Mesothelial cell of epicardium (in vitro differentiated cells): ENCODE data around the gene DNM2. TPM values are rescaled to one million over a fixed set of nuclear protein-coding genes. Genes with fewer than 3 reads are reported as not detected.

Source experiments
- DNase-seq, 2 experiments: peaks; one replicate each; pipeline ENCODE4 v3.0.0; 2021; ENCODE audit warnings: low spot score in 2 of 2; ENCODE audit not compliant: unreplicated experiment in 2 of 2
- H3K27ac Mint-ChIP-seq: 2 replicates; pipeline ENCODE4 v1.8.0; 2021; ENCODE audit warnings: mixed read lengths
- H3K27me3 Mint-ChIP-seq: 2 replicates; pipeline ENCODE4 v1.8.0; 2021; ENCODE audit warnings: low read depth, mixed read lengths
- H3K36me3 Mint-ChIP-seq: 2 replicates; pipeline ENCODE4 v1.8.0; 2021; ENCODE audit warnings: mixed read lengths
- H3K4me1 Mint-ChIP-seq: 2 replicates; pipeline ENCODE4 v1.8.0; 2021; ENCODE audit warnings: mixed read lengths
- H3K4me3 Mint-ChIP-seq: 2 replicates; pipeline ENCODE4 v1.8.0; 2021; ENCODE audit warnings: mild to moderate bottlenecking, moderate library complexity, mixed read lengths
- H3K9me3 Mint-ChIP-seq: 2 replicates; pipeline ENCODE4 v1.8.0; 2021; ENCODE audit warnings: mixed read lengths
- total RNA-seq: library from RNA; stranded (reverse); gene quantifications from 3 replicates; pipeline ENCODE4 v1.2.1, GENCODE V29; 2021
- TF ChIP-seq, protein P1 (sequence below): fragments of 200-600 bp; sonication (generic); IDR thresholded peaks from one replicate; pipeline ENCODE4 v1.5.0; 2021; ENCODE audit warnings: antibody characterized with exemption; ENCODE audit not compliant: unreplicated experiment

The DNM2 gene
- total RNA-seq, 1 donor from 2014 or later: 128 TPM

DNA sequence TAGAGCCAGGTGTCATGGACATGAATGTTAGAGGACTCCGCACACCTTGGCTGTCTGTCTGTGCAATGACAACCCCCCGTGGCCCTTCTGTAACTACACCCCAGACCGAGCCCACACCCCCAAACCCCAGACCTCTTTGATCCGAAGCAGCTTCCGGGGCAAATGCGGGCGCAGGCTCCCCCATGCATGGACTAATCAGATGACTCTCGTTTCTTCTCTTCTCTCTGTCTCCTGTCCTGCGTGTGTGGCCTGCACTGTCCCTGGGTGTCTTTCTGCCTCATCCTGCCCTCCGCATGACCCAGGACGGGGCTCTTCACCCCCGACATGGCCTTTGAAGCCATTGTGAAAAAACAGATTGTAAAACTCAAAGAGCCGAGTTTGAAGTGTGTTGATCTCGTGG, 79.2 kb downstream of the DNM2 start:
- H3K4me1 Mint-ChIP-seq: no peaks in the 10 kb centered on the region
- no peaks in the 10 kb centered on the region for H3K9me3 Mint-ChIP-seq
- DNase-seq: no peak
- H3K36me3 Mint-ChIP-seq: peaks cover 14% of the 10 kb centered on the region
- no peaks in the 10 kb centered on the region for H3K27me3 Mint-ChIP-seq
- H3K4me3 Mint-ChIP-seq: no peak overlapping the region
- TF ChIP-seq, protein P1, sequence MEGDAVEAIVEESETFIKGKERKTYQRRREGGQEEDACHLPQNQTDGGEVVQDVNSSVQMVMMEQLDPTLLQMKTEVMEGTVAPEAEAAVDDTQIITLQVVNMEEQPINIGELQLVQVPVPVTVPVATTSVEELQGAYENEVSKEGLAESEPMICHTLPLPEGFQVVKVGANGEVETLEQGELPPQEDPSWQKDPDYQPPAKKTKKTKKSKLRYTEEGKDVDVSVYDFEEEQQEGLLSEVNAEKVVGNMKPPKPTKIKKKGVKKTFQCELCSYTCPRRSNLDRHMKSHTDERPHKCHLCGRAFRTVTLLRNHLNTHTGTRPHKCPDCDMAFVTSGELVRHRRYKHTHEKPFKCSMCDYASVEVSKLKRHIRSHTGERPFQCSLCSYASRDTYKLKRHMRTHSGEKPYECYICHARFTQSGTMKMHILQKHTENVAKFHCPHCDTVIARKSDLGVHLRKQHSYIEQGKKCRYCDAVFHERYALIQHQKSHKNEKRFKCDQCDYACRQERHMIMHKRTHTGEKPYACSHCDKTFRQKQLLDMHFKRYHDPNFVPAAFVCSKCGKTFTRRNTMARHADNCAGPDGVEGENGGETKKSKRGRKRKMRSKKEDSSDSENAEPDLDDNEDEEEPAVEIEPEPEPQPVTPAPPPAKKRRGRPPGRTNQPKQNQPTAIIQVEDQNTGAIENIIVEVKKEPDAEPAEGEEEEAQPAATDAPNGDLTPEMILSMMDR: no peak
- no peak overlapping the region for H3K27ac Mint-ChIP-seq

DNA sequence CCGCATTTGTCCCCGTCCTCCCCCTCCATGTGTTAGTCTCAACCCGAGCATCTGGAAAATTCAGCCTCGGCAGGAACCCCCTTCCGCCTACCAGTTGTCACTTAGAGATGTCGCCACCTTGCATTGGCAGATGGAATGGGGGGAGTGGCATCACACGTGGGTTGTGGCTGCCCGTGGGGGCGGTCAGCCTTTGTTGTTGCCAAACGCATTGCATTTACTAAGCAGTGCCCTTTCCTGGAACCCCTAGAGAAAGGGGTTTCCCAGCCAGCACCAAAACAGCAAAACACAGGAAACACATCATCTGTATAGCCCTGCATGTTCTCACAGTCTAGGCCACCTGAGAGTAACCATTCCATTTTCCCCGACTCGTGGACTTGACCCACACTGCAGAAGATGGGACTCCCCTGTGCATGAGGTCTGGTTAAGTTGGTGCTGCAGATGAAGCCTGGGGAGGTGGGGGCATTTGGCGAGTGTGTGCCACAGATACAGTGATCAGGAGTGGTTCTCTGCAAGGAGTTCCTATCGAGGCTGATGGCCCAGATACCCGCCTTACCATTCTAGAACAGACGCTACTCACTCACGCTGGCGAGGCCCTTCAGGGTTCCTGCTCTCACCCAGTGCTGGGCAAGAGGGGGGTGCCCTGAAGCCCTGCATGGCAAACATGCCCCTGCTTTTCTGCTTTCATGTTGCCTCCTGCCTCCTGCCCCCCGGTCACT, 79.8 kb downstream of the DNM2 start:
- no peak for DNase-seq
- TF ChIP-seq, protein P1: no peak
- no peaks in the 10 kb centered on the region for H3K4me1 Mint-ChIP-seq
- H3K27me3 Mint-ChIP-seq: no peaks in the 10 kb centered on the region
- no peak overlapping the region for H3K4me3 Mint-ChIP-seq
- H3K36me3 Mint-ChIP-seq: peaks cover 12% of the 10 kb centered on the region
- H3K27ac Mint-ChIP-seq: no peak overlapping the region
- no peaks in the 10 kb centered on the region for H3K9me3 Mint-ChIP-seq

DNA sequence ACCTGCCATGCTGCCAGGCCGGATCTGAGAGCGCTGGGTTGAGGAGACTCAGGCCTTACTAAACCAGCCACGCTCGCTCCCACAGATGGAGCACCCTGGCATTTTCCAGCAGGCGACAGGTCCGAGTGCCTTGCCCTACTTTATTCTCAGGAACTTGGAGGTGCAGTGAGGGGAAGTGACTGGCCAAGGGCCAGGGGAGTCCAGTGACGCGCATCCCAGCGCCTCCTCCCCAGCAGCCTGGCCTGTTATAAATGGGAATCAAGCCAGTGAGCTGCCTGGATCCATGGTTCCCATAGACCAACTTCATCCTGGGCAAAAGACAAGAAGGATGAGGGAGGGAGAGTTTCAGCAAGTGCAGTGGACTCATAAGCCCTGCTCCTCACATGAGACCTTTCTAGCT, 82.6 kb downstream of the DNM2 start:
- H3K4me3 Mint-ChIP-seq: no peak overlapping the region
- DNase-seq: no peak
- H3K36me3 Mint-ChIP-seq: peaks cover 21% of the 10 kb centered on the region

DNA sequence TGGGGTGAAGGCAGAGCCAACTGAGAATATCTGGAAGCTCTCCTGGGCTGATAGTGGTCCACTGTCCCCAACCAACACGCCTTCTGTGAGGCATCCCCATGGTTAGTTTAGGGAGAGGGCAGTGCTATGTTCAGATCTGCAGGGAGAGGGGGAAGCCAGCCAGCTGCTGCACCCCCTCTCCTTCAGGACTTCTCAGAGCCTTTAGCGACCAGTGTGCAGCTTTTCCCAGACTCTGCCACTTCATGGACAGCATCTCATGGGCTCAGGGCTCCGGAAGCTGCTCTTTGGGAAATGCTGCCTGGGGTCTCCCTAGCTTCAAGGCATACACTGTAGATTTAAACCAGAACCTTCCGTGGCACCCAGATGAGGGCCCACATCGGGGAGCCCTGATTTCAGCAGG, 84.6 kb downstream of the DNM2 start:
- DNase-seq: no peak
- Mint-ChIP-seq H3K9me3 (peaks cover 6% of the 10 kb centered on the region), H3K36me3 (peaks cover 26% of the 10 kb centered on the region), H3K27me3 (no peaks in the 10 kb centered on the region), H3K4me1 (no peaks in the 10 kb centered on the region), H3K4me3 (no peak overlapping the region), H3K27ac (no peak overlapping the region)
- TF ChIP-seq, protein P1: no peak

More for the DNA sequence above, 82.6 kb downstream of the DNM2 start:
- TF ChIP-seq, protein P1: no peak
- H3K27me3 Mint-ChIP-seq: no peaks in the 10 kb centered on the region
- H3K4me1 Mint-ChIP-seq: no peaks in the 10 kb centered on the region
- no peak overlapping the region for H3K27ac Mint-ChIP-seq
- peaks cover 6% of the 10 kb centered on the region for H3K9me3 Mint-ChIP-seq

DNA sequence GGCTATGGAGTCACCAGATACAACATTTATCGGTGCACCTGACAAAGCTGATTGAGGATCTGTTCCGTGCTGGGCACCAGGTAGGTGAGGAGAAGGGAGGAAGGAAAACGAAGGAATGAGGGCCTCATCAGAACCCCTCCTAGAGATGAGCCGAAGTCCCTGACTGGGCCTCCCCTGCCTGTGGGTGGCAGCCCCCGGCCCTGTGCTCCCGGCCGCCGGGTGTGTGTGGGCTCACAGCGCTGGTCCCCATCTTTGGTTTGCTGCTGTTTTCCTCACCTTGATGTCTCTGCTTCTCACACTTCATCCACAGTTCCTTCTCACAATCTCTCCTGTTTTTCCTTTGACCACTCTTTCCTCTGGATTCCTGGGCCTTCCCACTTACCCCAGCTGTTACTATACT, 85.4 kb downstream of the DNM2 start:
- H3K9me3 Mint-ChIP-seq: peaks cover 6% of the 10 kb centered on the region
- DNase-seq: no peak
- H3K36me3 Mint-ChIP-seq: peaks cover 27% of the 10 kb centered on the region
- TF ChIP-seq, protein P1: no peak
- no peaks in the 10 kb centered on the region for H3K27me3 Mint-ChIP-seq
- H3K27ac Mint-ChIP-seq: no peak overlapping the region
- H3K4me1 Mint-ChIP-seq: no peaks in the 10 kb centered on the region
- H3K4me3 Mint-ChIP-seq: no peak overlapping the region
